HG02798 (cell line): Measurements from ENCODE around the gene HAGHL.
"Not testable (repeated sequence)": the region's sequence is repeated elsewhere in the genome, so short reads cannot be mapped to it uniquely, and the experiment has no call there.

Experiments used
- ATAC-seq: cut with Tn5 transposase; IDR thresholded peaks from one replicate; pipeline ENCODE4 v1.9.1; 2021; ENCODE audit warnings: mild to moderate bottlenecking; ENCODE audit not compliant: unreplicated experiment, poor library complexity

The HAGHL gene

DNA sequence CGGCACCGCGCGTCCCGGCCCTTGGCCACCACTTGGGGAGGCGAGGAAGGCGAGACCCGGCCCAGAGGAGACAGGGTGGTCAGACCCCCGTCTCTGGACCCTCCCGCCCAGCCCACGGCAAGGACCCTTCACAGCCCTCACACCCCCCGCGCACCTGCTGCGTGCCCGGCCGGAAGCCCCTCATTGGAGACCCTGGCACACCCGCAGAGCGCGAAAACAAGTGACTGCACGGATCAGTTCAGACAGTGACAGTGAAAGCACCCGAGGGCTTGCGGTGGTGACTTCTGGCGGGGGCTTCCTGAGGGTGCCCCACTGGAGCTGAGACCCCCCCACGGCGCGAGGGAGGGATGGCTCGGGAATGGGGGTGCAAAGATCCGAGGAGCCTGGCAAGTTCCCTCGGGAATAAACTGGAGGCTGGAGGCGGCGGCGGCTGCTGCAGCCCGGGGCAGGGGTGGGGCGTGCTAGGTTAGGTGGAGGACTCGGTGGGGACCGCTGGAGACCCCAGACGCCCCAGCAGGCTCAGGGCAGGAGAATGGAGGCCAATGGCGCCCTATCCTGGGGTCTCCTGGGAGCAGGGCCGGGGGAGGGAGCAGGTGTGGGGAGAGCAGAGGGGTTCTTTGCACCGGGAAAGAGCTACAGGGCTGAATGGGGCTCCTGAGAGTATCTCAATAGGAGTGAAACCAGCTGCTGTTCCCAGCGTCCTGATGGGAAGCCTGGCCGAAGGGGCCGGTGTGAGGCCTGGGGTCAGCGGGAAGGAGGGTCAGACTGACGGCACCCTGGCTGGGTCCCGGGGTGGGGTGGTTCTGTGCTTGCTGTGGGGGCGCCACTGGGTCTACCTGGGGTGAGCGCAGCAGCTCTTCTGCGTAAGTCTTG, 20.5 kb upstream of the HAGHL start:
- ATAC-seq = no peak

DNA sequence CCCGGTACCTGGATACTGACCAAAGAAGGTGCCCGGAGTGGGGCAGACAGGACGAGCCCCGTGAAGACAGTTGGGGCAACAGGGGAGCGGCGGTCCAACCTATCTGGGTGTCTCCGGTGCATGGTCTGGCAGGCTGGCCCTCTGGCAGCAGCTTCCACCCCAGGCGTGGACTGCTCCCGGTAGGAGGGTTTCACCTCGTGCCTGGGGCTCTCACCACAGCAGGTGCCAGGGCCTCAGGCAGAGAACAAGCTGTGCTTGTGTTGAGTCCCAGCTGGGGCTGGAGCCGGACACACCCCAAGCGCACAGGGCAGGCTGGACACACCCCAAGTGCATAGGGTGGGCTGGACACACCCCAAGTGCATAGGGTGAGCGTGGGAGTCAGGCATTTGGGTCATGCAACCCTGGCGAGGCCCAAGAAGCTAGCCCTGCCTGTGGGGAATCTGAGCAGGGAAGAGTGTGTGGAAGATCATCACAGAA, 19.8 kb upstream of the HAGHL start:
- no peak for ATAC-seq

DNA sequence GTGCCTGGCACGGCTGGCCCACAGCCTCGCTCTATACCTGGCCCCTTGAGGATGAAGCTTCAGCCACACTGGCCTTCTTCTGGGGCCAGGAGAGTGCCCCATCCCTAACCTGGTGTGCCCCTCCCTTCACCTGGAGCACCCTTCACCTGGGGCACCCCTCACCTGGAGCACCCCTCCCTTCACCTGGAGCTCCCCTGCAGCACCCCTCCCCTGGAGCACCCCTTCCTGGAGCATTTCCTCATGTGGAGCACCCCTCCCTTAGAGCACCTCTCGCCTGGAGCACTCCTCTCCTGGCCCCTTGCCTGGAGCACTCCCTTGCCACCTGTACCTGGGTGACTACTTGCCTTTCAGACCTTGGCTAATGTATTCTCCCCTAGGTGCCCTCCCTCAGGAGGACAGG, 18.9 kb upstream of the HAGHL start:
- no peak for ATAC-seq

DNA sequence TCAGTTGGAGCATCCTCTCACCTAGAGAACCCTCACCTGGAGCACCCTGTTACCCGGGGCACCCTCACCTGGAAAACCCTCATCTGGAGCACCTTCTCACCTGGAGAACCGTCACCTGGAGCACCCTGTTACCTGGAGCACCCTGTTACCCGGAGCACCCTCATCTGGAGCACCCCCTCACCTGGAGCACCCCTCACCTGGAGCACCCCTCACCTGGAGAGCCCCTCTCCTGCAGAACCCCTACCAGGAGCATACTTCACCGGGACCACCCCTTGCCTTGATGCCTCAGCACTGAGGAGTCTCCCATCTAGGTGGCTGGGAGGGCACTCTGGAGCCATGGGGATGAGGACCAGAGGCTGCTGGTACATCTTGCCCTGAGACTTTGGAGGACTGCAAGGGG, 17.9 kb upstream of the HAGHL start:
- no peak for ATAC-seq

DNA sequence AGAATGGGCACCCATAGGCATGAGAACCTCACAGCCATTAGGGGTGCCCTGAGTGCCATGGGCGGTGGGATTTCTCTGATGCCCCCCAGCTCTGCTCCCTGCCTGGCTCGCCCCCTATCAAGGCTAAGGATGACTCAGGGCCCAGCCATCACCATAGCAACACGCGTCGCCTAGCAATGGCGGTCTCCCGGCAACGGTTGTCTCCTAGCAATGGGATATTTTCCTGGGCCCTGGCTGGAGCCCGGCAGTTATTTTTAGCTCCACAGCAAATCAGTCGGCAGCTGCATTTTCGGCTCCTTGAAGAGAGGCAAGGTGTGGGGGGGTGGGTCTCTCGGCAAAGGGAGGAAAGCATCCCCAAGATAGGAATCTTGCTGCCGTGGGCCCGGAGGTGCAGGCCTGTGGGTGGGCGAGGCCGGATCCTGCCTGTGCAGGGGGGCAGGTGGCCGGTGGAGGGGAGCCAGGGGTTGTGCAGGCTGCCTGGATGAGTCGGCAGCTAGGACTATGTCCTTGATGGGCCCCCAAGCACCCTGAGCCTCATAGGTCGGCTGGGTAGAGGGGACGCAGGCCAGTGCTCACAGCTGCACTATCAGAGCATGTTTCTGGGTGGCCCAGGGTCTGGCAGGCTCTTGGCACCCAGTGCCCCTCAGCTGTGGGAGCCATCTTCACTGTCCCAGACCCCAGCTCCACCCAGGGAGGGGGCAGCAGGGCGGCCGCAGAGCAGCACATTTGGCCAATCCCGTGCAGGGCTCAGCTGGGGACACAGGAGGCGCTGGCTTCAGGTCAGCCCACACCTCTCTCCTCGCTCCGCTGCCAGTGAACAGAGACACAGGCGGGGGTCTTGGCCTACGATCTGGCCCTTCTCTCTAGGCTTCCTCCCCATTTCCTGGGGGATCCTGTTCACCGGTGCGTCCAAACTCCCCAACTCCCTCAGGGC, 17.1 kb upstream of the HAGHL start:
- ATAC-seq = no peak

DNA sequence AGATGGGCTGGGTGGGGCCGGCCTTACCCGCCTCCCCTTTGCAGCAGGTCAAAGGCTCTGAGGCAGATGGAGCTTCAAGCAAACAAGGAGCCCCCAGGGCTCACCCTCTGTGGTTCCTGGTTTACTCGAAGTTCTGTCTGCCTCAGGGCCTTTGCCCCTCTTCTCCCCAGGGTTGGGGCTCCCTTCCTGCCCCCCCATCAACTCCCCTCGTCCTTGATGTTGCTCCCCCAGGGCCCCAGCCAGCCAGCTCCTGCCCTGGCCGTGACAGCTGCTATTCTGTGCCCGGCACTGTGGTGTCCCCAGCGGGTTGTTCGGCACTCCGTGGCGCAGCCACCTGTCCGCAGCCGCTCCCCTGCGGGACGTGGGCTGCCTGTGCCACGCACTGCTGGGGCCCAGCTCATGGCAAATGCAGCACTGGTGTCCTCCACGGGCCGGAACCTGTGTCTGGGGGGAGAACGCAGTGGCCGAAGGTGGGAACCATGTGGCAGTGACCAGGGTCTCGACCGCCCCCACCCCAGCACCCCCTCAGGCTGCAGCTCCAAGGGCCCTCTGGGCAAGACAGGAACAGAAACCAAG, 16.3 kb upstream of the HAGHL start:
- no peak for ATAC-seq

DNA sequence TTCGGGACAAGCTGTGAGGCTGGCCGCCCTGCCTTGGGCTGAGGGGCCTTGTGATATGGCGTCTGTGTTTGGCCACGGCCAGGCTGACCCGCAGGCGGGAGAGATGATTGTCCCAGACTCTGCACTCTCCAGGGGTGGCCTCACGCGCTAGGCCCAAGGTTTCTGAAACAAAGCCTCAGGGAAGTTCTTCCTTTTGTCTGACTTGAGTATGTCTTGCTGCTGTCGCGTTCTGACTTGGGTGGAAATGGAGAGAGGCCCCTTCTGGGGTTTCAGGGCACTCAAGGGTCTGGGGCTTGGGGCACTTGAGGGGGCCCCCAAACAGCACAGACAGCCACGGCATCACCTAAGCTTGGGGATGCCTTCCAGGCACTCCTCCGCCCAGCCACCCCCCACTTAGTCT, 15.8 kb upstream of the HAGHL start:
- ATAC-seq = no peak

DNA sequence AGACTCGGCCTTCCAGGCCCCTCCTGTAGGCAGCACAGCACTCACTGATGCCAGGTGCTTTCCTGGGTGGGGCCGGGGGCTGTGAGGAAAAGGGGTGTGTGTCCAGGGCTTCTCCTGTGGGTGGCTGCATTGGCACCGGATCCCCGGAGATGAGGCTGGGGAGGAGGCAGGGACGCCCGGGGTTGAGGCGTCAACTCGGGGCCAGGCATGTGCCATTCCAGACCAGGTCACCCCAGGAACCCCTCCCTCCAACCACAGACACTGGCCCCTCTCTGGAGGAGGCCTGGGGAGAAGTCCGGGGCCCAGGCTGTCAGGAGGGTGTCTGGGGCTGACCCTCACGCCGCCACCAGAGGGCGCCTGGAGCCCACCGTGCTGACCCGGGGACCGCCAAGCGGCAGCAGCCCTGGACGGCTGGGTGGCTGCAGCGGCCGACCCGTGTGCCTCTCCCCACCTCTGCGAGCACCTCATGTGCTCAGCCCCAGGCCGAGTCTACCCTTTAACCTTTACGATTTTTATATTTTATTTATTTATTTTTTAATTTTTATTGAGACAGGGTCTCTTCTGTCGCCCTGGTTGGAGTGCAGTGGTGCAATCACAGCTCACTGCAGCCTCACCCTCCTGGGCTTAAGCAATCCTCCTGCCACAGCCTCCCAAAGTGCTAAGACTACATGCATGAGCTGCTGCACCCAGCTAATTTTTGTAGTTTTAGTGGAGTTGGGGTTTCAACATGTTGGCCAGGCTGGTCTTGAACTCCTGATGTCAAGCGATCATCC, 15.2 kb upstream of the HAGHL start:
- ATAC-seq = no peak

DNA sequence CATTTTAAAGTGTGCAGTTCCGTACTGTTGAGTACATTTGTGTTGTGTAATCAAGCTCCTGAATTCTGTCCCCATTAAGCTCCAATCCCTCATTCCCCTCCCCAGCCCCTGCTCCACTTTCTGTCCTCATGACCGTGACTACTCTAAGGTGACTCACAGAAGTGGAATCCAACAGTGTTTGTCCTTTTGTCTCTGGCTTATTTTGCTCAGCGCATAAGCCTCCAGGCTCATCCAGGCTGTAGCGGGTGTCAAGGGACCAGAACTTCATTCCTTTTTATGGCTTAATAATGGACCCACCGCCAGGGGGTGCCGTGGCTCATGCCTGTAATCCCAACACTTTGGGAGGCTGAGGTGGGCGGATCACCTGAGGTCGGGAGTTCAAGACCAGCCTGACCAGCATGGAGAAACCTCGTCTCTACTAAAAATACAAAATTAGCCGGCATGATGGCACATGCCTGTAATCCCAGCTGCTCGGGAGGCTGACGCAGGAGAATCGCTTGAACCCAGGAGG, 14.1 kb upstream of the HAGHL start:
- not testable (repeated sequence) for ATAC-seq

DNA sequence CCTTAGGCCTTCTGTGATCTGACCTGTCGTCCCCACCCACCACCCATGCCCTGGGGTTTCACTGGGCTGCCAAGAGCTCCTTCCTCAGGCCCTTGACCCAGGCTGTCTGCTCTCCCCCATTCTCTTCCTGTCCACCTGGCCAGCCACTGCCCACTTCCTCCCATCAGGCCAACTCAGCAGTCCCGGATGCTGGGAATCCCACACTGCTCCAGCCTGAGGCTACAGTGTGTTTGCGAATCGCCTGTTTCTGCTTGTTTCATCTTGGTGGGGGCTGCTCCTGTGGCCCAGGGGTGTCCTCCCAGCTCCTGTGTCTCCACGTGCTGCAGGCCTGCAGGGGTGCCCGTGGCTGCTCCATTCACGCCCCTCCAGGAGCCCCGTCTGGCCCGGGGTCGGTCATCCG, 12.8 kb upstream of the HAGHL start:
- ATAC-seq = no peak

DNA sequence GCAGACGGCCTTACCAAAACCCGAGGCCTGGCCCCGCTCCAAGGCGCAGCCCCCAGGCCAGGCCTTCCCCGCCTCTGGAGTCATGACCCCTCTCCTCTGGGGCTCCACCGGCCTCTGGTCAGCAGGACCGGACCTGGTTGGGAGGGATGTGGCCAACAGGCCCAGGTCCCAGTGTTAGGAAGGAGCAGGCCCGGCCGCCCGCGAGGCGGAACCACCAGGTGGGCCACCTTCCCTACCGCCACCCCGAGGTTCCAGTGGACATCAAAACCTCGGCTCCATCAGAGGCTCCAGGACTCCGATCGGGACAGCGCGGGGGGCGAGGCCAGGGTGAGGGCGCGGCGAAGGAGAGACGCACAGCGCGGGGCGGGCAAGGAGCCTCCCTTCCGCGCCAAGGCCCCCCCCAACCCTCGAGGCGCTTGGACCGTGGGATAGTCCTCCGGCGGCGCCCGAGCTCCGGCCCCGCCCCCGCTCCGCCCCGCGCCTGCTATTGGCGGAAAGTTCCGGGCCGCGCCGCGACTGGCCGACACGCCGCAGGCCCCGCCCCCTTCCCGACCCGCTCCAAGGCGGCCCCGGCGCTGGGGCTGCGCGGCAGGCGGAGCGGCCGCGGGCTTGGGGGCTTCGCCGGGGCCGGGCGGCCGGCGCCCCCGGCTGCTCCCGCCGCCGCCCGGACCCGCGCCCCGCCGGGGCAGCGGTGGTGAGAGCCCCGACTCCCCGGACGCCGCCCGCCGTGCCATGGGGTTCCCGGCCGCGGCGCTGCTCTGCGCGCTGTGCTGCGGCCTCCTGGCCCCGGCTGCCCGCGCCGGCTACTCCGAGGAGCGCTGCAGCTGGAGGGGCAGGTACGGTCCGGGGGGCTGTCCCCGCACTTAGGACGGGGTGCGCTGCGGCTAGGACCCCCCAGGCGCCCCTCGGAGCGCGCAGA, 12.1 kb upstream of the HAGHL start, which contains the start of gene METRN:
METRN (plus strand) TSS at position 561 of the 919 bp plus-strand sequence; CDS start at position 733, 172 bp downstream.
- peak; percentile 84 for ATAC-seq

DNA sequence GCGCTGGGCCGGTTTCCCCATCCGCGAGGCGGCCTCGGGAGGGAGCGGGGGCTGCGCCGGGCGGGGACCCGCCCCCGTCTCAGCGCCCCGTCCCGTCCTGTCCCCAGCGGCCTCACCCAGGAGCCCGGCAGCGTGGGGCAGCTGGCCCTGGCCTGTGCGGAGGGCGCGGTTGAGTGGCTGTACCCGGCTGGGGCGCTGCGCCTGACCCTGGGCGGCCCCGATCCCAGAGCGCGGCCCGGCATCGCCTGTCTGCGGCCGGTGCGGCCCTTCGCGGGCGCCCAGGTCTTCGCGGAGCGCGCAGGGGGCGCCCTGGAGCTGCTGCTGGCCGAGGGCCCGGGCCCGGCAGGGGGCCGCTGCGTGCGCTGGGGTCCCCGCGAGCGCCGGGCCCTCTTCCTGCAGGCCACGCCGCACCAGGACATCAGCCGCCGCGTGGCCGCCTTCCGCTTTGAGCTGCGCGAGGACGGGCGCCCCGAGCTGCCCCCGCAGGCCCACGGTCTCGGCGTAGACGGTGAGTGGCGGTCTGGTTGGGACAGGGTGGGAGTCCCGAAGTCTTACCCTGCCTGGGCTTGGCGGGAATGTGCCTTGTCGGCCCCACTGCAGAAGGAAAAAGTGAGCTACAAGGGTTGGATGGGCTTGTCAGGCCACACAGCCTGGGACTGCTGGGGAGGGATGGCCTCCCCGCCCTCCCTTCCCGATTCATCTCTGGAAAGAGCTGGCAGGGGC, 11.3 kb upstream of the HAGHL start:
- peak; percentile 9 for ATAC-seq

DNA sequence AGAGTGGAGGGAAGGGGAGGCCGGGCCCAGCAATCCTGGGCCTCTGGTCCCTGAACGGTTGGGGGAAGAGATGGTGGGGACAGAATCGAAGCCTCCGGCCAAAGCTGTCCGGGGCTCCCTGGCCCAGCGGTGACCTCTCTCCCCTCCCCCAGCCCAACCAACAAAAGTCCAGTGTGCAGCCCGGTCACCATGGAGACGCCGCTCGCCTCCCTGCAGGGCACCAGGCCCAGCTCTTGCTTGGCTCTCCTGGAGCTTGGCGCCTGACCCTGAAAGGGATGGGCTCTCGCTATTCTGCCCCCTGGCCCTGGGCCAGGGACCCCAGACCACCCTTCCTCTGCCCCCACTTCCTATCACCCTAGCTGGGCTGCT, 10.7 kb upstream of the HAGHL start:
- no peak for ATAC-seq

DNA sequence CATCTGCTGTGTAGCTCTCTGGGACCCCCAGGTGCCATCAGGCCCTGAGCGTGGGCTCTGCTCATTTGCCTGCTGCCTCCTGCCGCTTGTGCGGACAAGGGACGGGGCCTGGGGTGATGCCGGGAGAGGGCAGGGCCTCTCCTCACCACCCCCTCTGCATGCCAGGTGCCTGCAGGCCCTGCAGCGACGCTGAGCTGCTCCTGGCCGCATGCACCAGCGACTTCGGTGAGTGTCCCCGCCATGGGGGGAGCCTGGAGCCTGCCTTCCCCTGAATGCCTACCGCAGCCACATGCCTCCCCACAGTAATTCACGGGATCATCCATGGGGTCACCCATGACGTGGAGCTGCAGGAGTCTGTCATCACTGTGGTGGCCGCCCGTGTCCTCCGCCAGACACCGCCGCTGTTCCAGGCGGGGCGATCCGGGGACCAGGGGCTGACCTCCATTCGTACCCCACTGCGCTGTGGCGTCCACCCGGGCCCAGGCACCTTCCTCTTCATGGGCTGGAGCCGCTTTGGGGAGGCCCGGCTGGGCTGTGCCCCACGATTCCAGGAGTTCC, 10.1 kb upstream of the HAGHL start:
- no peak for ATAC-seq

DNA sequence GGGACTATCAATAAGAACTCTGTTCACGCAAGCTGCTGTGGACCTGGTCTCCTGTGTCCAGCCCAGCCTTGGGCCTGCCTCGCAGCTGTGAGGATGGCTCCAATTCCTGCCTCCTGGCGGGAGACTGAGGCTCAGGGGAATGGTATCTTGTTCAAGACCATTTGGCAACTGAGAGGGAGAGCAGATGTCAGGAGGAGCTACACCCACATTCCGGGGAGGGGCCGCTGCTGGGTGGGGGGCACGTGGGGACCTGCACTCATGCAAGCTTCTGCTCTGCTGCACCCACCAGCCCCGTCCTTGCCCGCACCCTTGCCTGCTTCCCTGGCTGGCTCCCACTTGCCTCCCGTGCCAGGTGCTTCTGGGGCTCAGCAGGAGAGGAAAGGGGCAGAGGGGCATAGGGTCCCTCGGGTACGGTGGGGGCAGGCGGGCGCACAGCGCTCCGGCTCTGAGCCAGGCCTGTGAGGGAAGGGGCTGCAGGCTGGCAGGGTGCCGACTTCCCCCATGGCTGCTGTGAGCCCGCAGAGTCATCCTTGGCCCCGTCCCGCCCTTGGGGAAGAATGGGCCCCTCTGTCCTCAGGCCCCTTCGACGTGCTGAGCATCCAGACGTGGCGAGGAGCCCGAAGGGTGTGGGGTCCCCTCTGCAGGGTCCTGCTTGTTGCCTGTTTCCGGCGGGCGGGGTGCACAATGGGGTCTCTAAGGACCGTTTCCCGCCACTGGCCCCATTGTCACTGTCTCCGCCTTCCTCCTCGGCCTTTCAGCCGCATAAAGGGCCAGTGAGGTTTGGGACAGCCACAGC, 9.3 kb upstream of the HAGHL start:
- no peak for ATAC-seq

DNA sequence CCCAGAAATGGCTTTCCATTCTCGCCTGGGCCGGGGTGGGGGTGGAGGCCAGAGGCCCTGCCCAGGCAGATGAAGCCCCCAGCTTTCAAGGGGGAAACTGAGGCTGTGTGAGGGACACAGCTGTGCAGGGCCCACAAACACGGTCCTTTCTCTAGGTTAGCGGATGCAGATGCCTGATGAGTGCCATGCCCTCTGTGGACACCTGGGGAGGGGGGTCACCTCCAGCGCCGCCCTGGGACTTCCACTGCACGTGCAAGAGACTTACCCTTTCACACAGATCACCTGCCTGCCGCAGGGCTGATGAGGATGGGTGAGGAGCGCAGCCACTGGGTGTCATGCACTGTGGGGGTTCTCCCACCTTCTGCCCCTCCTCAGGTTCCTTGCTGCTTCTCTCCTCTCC, 8.5 kb upstream of the HAGHL start:
- ATAC-seq = no peak

DNA sequence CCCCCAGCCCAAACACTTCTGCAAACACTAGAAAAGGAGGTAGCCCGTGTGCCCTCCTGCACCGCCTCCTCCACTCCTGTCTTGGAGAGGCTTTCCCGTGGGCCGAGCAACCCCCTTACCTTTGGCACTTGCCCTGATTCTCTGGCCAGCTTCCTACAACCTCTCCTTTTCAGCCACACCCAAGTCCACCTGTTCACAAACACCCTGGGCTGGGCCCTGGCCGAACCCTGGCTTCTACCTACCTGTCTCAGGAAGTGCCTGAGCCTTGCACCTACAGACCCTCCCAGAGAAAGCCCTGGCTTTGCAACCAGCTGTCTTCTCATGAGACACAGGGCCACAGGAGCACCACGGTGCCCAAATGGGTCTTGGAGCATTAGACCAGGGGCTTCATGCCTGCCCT, 8.0 kb upstream of the HAGHL start:
- ATAC-seq = no peak
